Neural cell (in vitro differentiated cells): ENCODE results near the gene CPEB3. TPM values are rescaled to one million over a fixed set of nuclear protein-coding genes. Genes with fewer than 3 reads are reported as not detected.

Experiments used
- H2AFZ ChIP-seq: fragments of 200-600, 300-800 bp; sonication (generic), shearing (Covaris generic); 2 replicates; pipeline ENCODE4 v1.6.0; 2014; ENCODE audit warnings: low read depth, mild to moderate bottlenecking, antibody characterized with exemption, low read length, moderate library complexity
- H3F3A ChIP-seq: fragments of 200-600 bp; shearing (Covaris generic); 2 replicates; pipeline ENCODE4 v1.6.1; 2016; ENCODE audit warnings: mild to moderate bottlenecking, moderate library complexity, mixed read lengths, antibody characterized with exemption, low read length; ENCODE audit not compliant: insufficient read depth, poor library complexity, severe bottlenecking
- H3K27ac ChIP-seq: fragments of 200-600, 300-800 bp; sonication (generic), shearing (Covaris generic); 2 replicates; pipeline ENCODE4 v1.5.1; 2014; ENCODE audit warnings: mild to moderate bottlenecking, low read length, moderate library complexity
- H3K27me3 ChIP-seq: fragments of 300-800, 200-600 bp; sonication (generic), shearing (Covaris generic); 2 replicates; pipeline ENCODE4 v1.6.0; 2014; ENCODE audit warnings: mild to moderate bottlenecking, low read depth, low read length, moderate library complexity; ENCODE audit not compliant: insufficient read depth
- H3K36me3 ChIP-seq: fragments of 300-800, 200-600 bp; sonication (generic), shearing (Covaris generic); 2 replicates; pipeline ENCODE4 v1.5.1; 2014; ENCODE audit warnings: mild to moderate bottlenecking, antibody characterized with exemption, low read length, moderate library complexity; ENCODE audit not compliant: insufficient read depth
- H3K4me2 ChIP-seq: fragments of 300-800, 200-600 bp; sonication (generic), shearing (Covaris generic); 2 replicates; pipeline ENCODE4 v1.6.0; 2014; ENCODE audit warnings: mild to moderate bottlenecking, low read length
- H3K4me3 ChIP-seq: fragments of 300-800, 200-600 bp; sonication (generic), shearing (Covaris generic); 2 replicates; pipeline ENCODE4 v1.5.1; 2014; ENCODE audit warnings: mild to moderate bottlenecking, low read length, moderate library complexity
- H3K79me2 ChIP-seq: fragments of 200-600 bp; shearing (Covaris generic); replicated peaks from 2 replicates; pipeline ENCODE4 v1.6.0; 2014; ENCODE audit warnings: mild to moderate bottlenecking, low read length, moderate library complexity; ENCODE audit not compliant: insufficient read depth
- H3K9ac ChIP-seq: fragments of 300-800, 200-600 bp; sonication (generic), shearing (Covaris generic); 2 replicates; pipeline ENCODE4 v1.6.1; 2016; ENCODE audit warnings: mild to moderate bottlenecking, low read length, mixed read lengths
- H3K9me2 ChIP-seq: fragments of 200-600 bp; shearing (Covaris generic); 2 replicates; pipeline ENCODE4 v1.6.1; 2016; ENCODE audit warnings: mild to moderate bottlenecking, low read length, mixed read lengths; ENCODE audit not compliant: insufficient read depth
- H3K9me3 ChIP-seq: fragments of 200-600, 300-800 bp; sonication (generic), shearing (Covaris generic); 2 replicates; pipeline ENCODE4 v1.6.1; 2016; ENCODE audit warnings: mild to moderate bottlenecking, mixed run types, low read length, moderate library complexity, mixed read lengths
- H4K20me1 ChIP-seq: fragments of 200-600 bp; shearing (Covaris generic); 2 replicates; pipeline ENCODE4 v1.6.1; 2016; ENCODE audit warnings: mild to moderate bottlenecking, mixed run types; ENCODE audit not compliant: insufficient read depth
- EP300 ChIP-seq: fragments of 450-650 bp; conservative IDR thresholded peaks from 2 replicates; pipeline ENCODE4 v1.6.1; 2014; ENCODE audit warnings: antibody characterized with exemption, mild to moderate bottlenecking, moderate library complexity; ENCODE audit not compliant: poor library complexity, severe bottlenecking
- EZH2 ChIP-seq: fragments of 200-600, 300-800 bp; shearing (Covaris generic), sonication (generic); IDR thresholded peaks from 2 replicates; pipeline ENCODE4 v1.6.1; 2014; ENCODE audit warnings: antibody characterized with exemption, low read length, borderline replicate concordance, mild to moderate bottlenecking; ENCODE audit not compliant: insufficient read depth, poor library complexity, severe bottlenecking
- MXI1 ChIP-seq: fragments of 450-650 bp; conservative IDR thresholded peaks from 2 replicates; pipeline ENCODE4 v1.6.1; 2014; ENCODE audit warnings: antibody characterized with exemption, mild to moderate bottlenecking; ENCODE audit not compliant: poor library complexity, severe bottlenecking
- POLR2AphosphoS5 ChIP-seq: IDR thresholded peaks from 2 replicates; pipeline ENCODE4 v1.6.1; 2012
- RAD21 ChIP-seq: fragments of 450-650 bp; conservative IDR thresholded peaks from 2 replicates; pipeline ENCODE4 v1.6.1; 2014; ENCODE audit warnings: antibody characterized with exemption, mild to moderate bottlenecking, moderate library complexity
- SMC3 ChIP-seq: fragments of 450-650 bp; conservative IDR thresholded peaks from 2 replicates; pipeline ENCODE4 v1.6.1; 2014; ENCODE audit warnings: antibody characterized with exemption, mild to moderate bottlenecking, moderate library complexity; ENCODE audit not compliant: poor library complexity
- TAF1 ChIP-seq: IDR thresholded peaks from 2 replicates; pipeline ENCODE4 v1.6.1; 2012; ENCODE audit warnings: low read depth
- polyA plus RNA-seq: library from polyadenylated mRNA; depleted of rRNA; stranded (reverse); fragments of >200 nt; gene quantifications from 2 replicates; pipeline ENCODE4 v1.2.3, GENCODE V29; 2014
- TF ChIP-seq, protein P1 (sequence below): fragments of 450-650 bp; IDR thresholded peaks from 2 replicates; pipeline ENCODE4 v1.5.1; 2014; ENCODE audit warnings: antibody characterized with exemption, mild to moderate bottlenecking, moderate library complexity; ENCODE audit not compliant: poor library complexity, severe bottlenecking
- TF ChIP-seq, protein P2 (sequence below): IDR thresholded peaks from 2 replicates; pipeline ENCODE4 v1.6.1; 2012; ENCODE audit warnings: borderline replicate concordance

The CPEB3 gene
- polyA plus RNA-seq, 1 donor from 2014 or later, result 20.0 TPM

DNA sequence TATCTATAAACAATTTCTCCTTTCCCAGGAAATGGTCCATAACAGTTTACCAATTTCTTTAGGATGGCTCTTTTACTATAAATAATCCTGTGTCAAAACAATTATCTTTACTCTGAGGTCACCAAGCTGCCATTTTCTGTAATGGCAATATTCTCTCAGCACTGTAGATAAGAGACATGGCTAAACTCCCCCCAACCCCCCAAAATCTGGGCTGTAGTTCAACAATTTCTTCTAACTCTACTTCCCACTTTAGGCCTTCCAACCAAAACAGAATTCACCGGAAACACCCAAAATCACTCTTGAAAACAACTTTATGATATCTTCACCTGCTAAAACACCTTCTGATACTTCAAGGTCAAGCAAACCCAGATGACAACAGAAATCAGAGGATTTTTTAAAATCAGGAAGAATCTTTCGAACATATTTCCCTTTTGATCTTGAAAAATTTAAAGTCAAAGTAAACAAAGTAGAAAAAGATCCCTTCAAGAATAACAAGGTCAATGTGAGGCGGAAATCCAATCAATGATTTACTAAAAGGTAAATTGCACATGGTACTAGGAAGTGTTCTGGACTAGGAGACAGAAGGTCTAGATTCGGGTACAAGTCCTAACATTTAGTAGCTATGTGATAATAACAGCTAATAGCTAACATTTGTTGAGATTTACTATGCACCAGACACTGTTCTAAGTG lies 176.8 kb downstream of the CPEB3 start:
- Histone ChIP-seq H3K4me3 (no peak overlapping the region), H3K4me2 (no peak overlapping the region), H3K79me2 (peaks cover 4% of the 10 kb centered on the region), H3K27me3 (no peaks in the 10 kb centered on the region), H3K27ac (no peak overlapping the region), H4K20me1 (no peaks in the 10 kb centered on the region), H3K9me3 (no peaks in the 10 kb centered on the region), H3K9ac (no peak overlapping the region), H2AFZ (no peak overlapping the region), H3F3A (no peaks in the 10 kb centered on the region), H3K36me3 (no peaks in the 10 kb centered on the region), H3K9me2 (no peaks in the 10 kb centered on the region)
- no peak for TF ChIP-seq EP300
- no peak for TF ChIP-seq EZH2
- TF ChIP-seq, protein P1, sequence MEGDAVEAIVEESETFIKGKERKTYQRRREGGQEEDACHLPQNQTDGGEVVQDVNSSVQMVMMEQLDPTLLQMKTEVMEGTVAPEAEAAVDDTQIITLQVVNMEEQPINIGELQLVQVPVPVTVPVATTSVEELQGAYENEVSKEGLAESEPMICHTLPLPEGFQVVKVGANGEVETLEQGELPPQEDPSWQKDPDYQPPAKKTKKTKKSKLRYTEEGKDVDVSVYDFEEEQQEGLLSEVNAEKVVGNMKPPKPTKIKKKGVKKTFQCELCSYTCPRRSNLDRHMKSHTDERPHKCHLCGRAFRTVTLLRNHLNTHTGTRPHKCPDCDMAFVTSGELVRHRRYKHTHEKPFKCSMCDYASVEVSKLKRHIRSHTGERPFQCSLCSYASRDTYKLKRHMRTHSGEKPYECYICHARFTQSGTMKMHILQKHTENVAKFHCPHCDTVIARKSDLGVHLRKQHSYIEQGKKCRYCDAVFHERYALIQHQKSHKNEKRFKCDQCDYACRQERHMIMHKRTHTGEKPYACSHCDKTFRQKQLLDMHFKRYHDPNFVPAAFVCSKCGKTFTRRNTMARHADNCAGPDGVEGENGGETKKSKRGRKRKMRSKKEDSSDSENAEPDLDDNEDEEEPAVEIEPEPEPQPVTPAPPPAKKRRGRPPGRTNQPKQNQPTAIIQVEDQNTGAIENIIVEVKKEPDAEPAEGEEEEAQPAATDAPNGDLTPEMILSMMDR, result no peak

DNA sequence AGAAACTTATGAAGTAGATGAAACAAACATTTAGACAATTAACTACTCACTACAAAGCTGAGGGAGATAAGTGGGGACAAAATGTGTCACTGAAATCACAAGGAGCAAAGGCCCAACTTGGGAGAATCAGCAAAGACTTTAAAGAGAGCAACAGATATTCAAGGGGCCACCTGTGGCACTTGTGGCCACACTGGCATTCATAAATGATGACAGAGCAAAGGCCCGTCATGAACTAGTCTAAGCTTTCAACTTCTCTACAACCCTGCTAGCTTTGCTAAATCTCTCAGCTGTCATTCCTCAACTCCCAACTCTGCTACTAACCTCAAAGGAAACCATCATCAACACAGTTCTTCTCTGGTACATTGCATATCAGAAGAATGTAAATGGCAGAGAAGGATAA lies 178.4 kb downstream of the CPEB3 start:
- no peaks in the 10 kb centered on the region for H3K9me3 ChIP-seq
- TF ChIP-seq, protein P2, sequence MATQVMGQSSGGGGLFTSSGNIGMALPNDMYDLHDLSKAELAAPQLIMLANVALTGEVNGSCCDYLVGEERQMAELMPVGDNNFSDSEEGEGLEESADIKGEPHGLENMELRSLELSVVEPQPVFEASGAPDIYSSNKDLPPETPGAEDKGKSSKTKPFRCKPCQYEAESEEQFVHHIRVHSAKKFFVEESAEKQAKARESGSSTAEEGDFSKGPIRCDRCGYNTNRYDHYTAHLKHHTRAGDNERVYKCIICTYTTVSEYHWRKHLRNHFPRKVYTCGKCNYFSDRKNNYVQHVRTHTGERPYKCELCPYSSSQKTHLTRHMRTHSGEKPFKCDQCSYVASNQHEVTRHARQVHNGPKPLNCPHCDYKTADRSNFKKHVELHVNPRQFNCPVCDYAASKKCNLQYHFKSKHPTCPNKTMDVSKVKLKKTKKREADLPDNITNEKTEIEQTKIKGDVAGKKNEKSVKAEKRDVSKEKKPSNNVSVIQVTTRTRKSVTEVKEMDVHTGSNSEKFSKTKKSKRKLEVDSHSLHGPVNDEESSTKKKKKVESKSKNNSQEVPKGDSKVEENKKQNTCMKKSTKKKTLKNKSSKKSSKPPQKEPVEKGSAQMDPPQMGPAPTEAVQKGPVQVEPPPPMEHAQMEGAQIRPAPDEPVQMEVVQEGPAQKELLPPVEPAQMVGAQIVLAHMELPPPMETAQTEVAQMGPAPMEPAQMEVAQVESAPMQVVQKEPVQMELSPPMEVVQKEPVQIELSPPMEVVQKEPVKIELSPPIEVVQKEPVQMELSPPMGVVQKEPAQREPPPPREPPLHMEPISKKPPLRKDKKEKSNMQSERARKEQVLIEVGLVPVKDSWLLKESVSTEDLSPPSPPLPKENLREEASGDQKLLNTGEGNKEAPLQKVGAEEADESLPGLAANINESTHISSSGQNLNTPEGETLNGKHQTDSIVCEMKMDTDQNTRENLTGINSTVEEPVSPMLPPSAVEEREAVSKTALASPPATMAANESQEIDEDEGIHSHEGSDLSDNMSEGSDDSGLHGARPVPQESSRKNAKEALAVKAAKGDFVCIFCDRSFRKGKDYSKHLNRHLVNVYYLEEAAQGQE, result no peak
- TF ChIP-seq TAF1 (no peak), MXI1 (no peak), EZH2 (no peak), EP300 (no peak), RAD21 (no peak), SMC3 (no peak), POLR2AphosphoS5 (no peak)
- TF ChIP-seq, protein P1, result no peak

More for the DNA sequence above, 178.4 kb downstream of the CPEB3 start:
- peaks cover 4% of the 10 kb centered on the region for H3K79me2 ChIP-seq
- H3K4me3 ChIP-seq, result no peak overlapping the region
- no peaks in the 10 kb centered on the region for H3K9me2 ChIP-seq
- no peaks in the 10 kb centered on the region for H4K20me1 ChIP-seq
- no peak overlapping the region for H3K9ac ChIP-seq
- H3F3A ChIP-seq, result no peaks in the 10 kb centered on the region
- no peak overlapping the region for H3K4me2 ChIP-seq
- no peaks in the 10 kb centered on the region for H3K27me3 ChIP-seq
- H3K27ac ChIP-seq, result no peak overlapping the region
- no peak overlapping the region for H2AFZ ChIP-seq
- no peaks in the 10 kb centered on the region for H3K36me3 ChIP-seq
